SH-SY5Y (cell line): ENCODE measurements around the gene SKP1.

ENCODE experiments used
- GATA2 ChIP-seq: IDR thresholded peaks from 2 replicates; pipeline ENCODE4 v1.6.1; 2011; ENCODE audit warnings: mild to moderate bottlenecking, low read depth, low read length
- GATA3 ChIP-seq: IDR thresholded peaks from 2 replicates; pipeline ENCODE4 v1.6.1; 2011; ENCODE audit warnings: low read depth, mild to moderate bottlenecking, low read length, moderate library complexity

Gene SKP1

DNA sequence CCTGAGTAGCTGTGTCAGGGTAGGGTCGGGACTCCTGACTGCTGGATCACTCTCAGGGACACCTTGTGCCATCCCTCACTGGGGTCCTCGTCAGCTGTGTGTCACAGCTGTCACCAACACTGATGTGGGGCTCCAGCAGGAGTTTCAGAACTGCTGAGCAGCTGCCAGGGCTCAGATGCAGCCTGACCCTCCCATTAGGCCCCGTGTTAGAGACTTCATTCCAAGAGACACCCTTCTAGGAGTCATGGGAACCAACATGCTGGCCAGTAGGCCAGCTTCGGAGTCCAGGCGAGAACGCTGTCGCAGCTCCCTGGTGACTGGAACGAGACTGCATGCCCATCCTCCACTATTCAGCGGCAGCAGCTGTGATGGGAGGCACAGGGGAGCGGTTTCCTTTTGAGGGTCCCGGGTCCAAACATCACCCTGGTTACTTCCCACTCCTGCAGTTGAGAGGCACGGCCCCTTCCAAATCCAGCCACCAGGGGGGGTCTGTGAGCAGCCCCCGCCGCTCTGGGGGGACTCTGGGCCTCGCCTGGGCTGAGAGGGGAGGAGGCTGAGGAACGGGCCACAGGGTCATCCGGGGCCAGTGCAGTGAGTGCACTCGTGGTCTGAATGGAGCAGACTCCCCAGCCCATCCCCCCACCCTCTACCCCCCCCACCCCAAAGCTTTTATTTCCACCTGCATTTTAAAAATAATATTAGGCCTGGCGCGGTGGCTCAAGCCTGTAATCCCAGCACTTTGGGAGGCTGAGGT lies 74.9 kb downstream of the SKP1 start:
- TF ChIP-seq GATA2 (no peak), GATA3 (no peak)

DNA sequence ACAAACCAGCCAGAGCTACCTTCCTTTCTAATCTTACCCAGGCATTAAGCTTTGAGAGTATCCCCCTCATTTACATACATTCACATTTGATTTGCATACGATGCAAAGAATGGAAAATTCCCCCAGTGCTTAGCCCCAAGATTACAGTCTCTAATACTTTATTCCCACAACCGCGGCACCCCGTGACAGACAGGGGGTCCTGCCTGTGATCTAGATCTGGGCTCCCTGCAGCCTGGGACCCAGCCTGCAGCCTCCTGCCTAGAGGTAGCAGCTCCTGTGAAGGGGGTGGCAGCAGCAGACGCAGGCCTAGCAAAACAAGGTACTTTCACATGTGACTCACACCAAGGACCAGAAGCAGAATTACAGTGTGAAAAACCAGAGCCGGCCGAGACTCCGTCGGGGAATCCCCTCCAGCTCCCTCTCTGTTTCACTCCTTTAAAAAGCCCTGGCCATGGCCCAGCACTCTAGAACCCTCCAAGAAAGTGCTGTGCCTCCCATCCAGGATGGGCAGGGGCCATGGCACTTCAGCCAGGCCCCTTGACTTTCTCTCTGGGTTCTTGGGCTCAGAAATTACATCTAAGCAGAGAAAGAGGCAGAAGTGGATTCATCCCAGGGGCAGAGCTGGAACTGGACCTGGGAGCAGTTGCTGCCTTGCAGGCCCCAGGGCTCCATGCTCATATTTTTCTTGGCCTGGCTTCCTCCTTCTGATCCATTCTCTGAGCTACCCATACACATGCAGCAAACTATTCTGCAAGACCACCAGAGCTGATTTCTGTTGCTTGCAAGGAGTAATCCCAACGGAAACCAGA lies 76.3 kb downstream of the SKP1 start:
- no peak for TF ChIP-seq GATA2
- no peak for TF ChIP-seq GATA3

DNA sequence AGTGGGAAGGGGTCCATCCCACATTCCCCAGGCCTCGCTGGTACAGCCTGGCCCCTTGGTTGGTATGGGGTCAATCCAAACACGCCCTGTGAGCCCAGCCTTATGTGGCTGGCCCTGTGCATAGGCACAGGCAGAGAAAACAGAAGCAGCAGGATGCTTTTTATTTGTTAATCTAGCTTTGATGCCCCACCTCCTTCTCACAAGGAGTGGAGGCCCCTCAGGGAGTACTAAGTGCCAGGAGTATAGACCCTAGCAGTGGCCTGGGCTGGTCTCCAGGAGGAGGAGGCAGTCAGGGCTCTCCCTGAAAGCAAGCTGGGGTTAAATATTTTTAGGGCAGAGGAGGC lies 76.8 kb downstream of the SKP1 start:
- TF ChIP-seq GATA3 (no peak), GATA2 (no peak)

DNA sequence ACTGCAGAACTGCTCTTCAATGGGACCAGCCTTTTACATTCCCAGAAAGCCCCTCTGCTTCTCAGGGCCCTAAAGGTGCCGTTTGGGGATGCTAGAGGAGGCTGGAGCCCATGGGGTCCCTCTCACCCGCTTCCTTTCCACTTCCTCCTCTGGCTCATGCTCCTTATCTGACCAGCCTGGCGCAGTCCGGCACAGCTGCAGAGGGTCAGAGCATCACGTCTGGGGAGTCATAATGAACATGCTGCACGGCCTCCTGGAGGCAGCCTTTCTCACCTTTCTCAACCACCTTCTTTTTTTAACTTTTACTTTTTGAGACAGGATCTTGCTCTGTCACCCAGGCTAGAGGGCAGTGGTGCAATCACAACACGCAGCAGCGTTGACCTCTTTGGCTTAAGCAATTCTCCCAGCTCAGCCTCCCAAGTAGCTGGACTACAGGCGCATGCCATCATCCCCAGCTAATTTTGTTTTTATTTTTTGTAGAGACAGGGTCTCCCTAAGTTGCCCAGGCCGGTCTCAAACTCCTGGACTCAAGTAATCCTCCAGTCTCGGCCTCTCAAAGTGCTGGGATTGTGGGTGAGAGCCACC lies 77.4 kb downstream of the SKP1 start:
- TF ChIP-seq GATA3, result no peak
- TF ChIP-seq GATA2, result no peak
